ENCODE data around the gene WTIP. TPM values are rescaled to one million over a fixed set of nuclear protein-coding genes. Genes with fewer than 3 reads are reported as not detected.
"Not testable (repeated sequence)": the region's sequence is repeated elsewhere in the genome, so short reads cannot be mapped to it uniquely, and the experiment has no call there.

WTIP gene
- polyA plus RNA-seq, 4 donors, result 31.8 to 48.9 (median 35.7) TPM

GRCh38 chr19:34501339-34502320, 20.1 kb downstream of the WTIP start:
- DNase-seq (ENCODE audit: low read depth in 4 of 4, low spot score in 3 of 4), result peak; percentile 66 to 75 (median 73)

- no peak for DNase-seq (ENCODE audit: low read depth in 4 of 4, low spot score in 3 of 4)
Observed at GRCh38 chr19:34502582-34503411, 21.2 kb downstream of the WTIP start.

- DNase-seq (ENCODE audit: low read depth in 4 of 4, low spot score in 3 of 4), result no peak
Observed at GRCh38 chr19:34503531-34504272, 22.1 kb downstream of the WTIP start.

GRCh38 chr19:34504273-34504808, 22.8 kb downstream of the WTIP start:
- no peak for DNase-seq (ENCODE audit: low read depth in 4 of 4, low spot score in 3 of 4)

GRCh38 chr19:34504809-34505291, 23.3 kb downstream of the WTIP start:
- DNase-seq (ENCODE audit: low read depth in 4 of 4, low spot score in 3 of 4), result no peak

- no peak for DNase-seq (ENCODE audit: low read depth in 4 of 4, low spot score in 3 of 4)
Observed at GRCh38 chr19:34505321-34506025, 23.9 kb downstream of the WTIP start.

- no peak for DNase-seq (ENCODE audit: low read depth in 4 of 4, low spot score in 3 of 4)
Observed at GRCh38 chr19:34506026-34506370, 24.4 kb downstream of the WTIP start.

GRCh38 chr19:34507414-34508067, 26.0 kb downstream of the WTIP start:
- DNase-seq (ENCODE audit: low read depth in 4 of 4, low spot score in 3 of 4), result no peak

GRCh38 chr19:34508540-34508939, 27.0 kb downstream of the WTIP start:
- no peak for DNase-seq (ENCODE audit: low read depth in 4 of 4, low spot score in 3 of 4)

GRCh38 chr19:34510904-34511303, 29.3 kb downstream of the WTIP start:
- DNase-seq (ENCODE audit: low read depth in 4 of 4, low spot score in 3 of 4), result not testable (repeated sequence)

- DNase-seq (ENCODE audit: low read depth in 4 of 4, low spot score in 3 of 4), result no peak
Observed at GRCh38 chr19:34512254-34512822, 30.8 kb downstream of the WTIP start.

- no peak for DNase-seq (ENCODE audit: low read depth in 4 of 4, low spot score in 3 of 4)
Observed at GRCh38 chr19:34513767-34514166, 32.2 kb downstream of the WTIP start.

GRCh38 chr19:34519602-34520001, 38.0 kb downstream of the WTIP start:
- DNase-seq (ENCODE audit: low read depth in 4 of 4, low spot score in 3 of 4), result no peak

- no peak for DNase-seq (ENCODE audit: low read depth in 4 of 4, low spot score in 3 of 4)
Observed at GRCh38 chr19:34523408-34523807, 41.9 kb downstream of the WTIP start.

- no peak for DNase-seq (ENCODE audit: low read depth in 4 of 4, low spot score in 3 of 4)
Observed at GRCh38 chr19:34525001-34525400, 43.4 kb downstream of the WTIP start.

- no peak for DNase-seq (ENCODE audit: low read depth in 4 of 4, low spot score in 3 of 4)
Observed at GRCh38 chr19:34534206-34534605, 52.6 kb downstream of the WTIP start.

GRCh38 chr19:34539396-34539795, 57.8 kb downstream of the WTIP start:
- DNase-seq (ENCODE audit: low read depth in 4 of 4, low spot score in 3 of 4), result no peak

- DNase-seq (ENCODE audit: low read depth in 4 of 4, low spot score in 3 of 4), result no peak
Observed at GRCh38 chr19:34540811-34541557, 59.4 kb downstream of the WTIP start.
